HG02970 (cell line): ENCODE measurements around the gene PDS5B.

Source experiments
- ATAC-seq: cut with Tn5 transposase; IDR thresholded peaks from one replicate; pipeline ENCODE4 v1.9.1; 2021; ENCODE audit warnings: mild to moderate bottlenecking, moderate library complexity, moderate number of reproducible peaks; ENCODE audit not compliant: unreplicated experiment, low FRiP score

PDS5B gene

GRCh38 chr13:32639502-32640105, 53.4 kb downstream of the PDS5B start:
- ATAC-seq, result no peak

- no peak for ATAC-seq
These were observed 56.1 kb downstream of the PDS5B start for GRCh38 chr13:32642316-32642715.

- no peak for ATAC-seq
These were observed 56.6 kb downstream of the PDS5B start for GRCh38 chr13:32642858-32643257.

- no peak for ATAC-seq
These were observed 59.6 kb downstream of the PDS5B start for GRCh38 chr13:32645854-32646253.

- no peak for ATAC-seq
These were observed 61.7 kb downstream of the PDS5B start for GRCh38 chr13:32647926-32648325.

GRCh38 chr13:32650705-32651311, 64.6 kb downstream of the PDS5B start:
- no peak for ATAC-seq

- ATAC-seq, result no peak
These were observed 71.1 kb downstream of the PDS5B start for GRCh38 chr13:32657309-32657708.

GRCh38 chr13:32659736-32660135, 73.5 kb downstream of the PDS5B start:
- ATAC-seq, result no peak

GRCh38 chr13:32660227-32660626, 74.0 kb downstream of the PDS5B start:
- ATAC-seq, result no peak

GRCh38 chr13:32661685-32662084, 75.4 kb downstream of the PDS5B start:
- ATAC-seq, result no peak

GRCh38 chr13:32663660-32664059, 77.4 kb downstream of the PDS5B start:
- no peak for ATAC-seq

GRCh38 chr13:32666990-32667571, 80.8 kb downstream of the PDS5B start:
- ATAC-seq, result no peak

- no peak for ATAC-seq
These were observed 82.9 kb downstream of the PDS5B start for GRCh38 chr13:32669030-32669646.

- ATAC-seq, result no peak
These were observed 88.3 kb downstream of the PDS5B start for GRCh38 chr13:32674503-32674902.

- no peak for ATAC-seq
These were observed 90.0 kb downstream of the PDS5B start for GRCh38 chr13:32676242-32676641.

- no peak for ATAC-seq
These were observed 95.9 kb downstream of the PDS5B start for GRCh38 chr13:32682130-32682529.

- ATAC-seq, result no peak
These were observed 96.5 kb downstream of the PDS5B start for GRCh38 chr13:32682740-32683139.

- ATAC-seq, result no peak
These were observed 101.0 kb downstream of the PDS5B start for GRCh38 chr13:32687275-32687674.

- ATAC-seq, result no peak
These were observed 109.5 kb downstream of the PDS5B start for GRCh38 chr13:32695602-32696250.

GRCh38 chr13:32707471-32707870, 121.2 kb downstream of the PDS5B start:
- ATAC-seq, result no peak

GRCh38 chr13:32713397-32713796, 127.1 kb downstream of the PDS5B start:
- no peak for ATAC-seq
